Measurements from ENCODE around the gene NOTCH1.
"Not testable (repeated sequence)": the region's sequence is repeated elsewhere in the genome, so short reads cannot be mapped to it uniquely, and the experiment has no call there.

The NOTCH1 gene

DNA sequence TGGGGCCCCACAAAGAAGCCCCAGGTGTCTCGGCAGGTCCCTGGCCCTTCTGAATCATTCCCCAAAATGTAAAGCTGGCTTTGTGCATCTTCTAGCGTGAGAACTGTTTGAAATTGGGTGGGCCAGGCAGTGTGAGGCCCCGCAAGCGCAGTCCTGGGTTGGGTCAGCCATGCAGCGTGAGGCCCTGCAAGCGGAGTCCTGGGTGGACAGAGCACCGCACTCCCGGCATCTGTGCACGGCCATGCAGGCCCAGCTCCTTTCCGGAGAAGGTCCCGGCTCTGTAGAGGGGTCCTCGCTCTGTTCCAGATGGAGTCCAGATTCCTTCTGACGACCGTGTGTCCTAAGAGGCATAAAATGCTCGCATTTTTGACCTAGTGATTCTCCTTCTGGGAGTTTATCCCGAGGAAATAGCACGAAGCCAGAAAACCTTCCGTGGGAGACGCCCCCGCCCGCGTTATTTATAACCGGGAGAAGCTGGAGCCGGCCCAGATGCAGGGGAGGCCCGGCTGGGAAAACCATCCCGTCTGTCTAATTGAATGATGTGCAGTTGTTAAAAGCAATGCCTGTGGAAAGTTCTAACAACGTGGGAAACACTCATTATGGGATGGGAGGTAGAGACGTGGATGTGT, 19.4 kb upstream of the NOTCH1 start:
- DNase-seq (ENCODE audit: low read depth in 2 of 2, low spot score in 1 of 2) = no peak

GRCh38 chr9:136564379-136564988, 18.6 kb upstream of the NOTCH1 start:
- DNase-seq (ENCODE audit: low read depth in 2 of 2, low spot score in 1 of 2) = no peak

DNA sequence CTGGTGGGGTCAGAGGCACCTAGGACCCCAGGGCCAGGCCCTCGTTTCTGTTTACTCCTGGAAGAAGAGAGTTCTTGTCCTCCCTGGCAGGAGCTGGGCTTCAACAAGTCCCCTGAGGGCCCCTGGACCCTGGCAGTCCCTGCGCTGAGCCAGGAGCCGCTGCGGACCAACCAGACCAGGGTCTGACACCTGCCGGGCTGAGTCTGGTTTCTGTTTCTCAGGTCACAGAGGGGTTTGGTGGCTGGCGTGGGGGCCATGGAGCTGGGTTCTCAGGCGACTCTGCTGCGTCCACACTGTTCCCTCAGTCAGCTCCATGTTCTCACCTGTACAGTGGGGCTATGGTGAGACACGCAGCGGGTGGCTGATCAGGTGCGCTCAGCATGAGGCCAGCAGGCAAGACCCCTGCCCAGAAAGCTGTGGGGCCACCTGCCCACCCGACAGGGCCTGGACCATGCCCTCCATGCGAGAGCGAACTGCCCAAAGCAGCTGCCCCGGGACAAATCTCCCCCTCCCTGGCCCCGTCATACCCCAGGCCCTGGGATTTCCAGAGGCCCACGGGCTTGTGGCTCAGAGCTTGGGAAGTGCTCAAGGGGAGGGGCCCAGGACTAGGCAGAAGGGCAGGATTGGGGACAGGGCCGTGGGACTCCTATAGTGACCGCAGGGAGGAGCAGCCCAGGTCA, 17.9 kb upstream of the NOTCH1 start:
- no peak for DNase-seq (ENCODE audit: low read depth in 2 of 2, low spot score in 1 of 2)

DNA sequence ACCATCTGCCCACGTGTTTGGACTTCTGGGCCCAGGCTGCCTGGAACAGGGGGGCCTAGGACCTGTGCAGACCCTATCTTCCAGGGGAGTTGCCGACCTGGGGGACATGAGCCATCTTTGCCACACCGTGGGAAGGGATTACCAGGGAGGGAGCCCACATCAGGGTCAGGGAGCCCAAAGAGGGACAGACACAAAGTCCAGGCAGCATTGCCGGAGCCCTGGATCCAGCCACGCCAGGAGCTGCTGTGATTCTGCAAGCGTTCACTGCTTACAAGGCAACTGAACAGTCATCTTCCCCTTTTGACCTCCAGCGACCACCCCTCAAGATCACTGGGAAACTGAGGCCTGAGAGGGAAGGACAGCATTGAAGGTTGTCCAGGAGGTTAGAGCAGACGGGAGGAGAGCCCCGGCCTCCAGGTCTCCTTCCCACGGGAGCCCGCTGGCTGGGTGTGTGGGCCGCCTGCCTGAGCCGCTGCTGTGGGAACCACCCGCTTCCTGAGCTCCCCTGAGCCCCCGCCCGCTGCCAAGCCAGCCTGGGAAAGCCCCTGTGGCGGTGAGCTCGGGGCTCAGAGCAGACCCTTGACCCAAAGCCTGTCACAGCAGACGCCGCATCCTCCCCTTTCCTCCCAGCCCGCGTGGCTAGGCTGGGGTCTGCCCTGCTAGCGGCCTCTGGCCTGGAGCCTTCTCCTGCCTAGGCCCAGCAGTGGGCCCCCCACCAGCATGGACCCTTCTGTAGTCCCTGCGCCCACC, 17.1 kb upstream of the NOTCH1 start:
- DNase-seq (ENCODE audit: low read depth in 2 of 2, low spot score in 1 of 2) = no peak

- no peak for DNase-seq (ENCODE audit: low read depth in 2 of 2, low spot score in 1 of 2)
Observed at GRCh38 chr9:136561779-136562178, 15.9 kb upstream of the NOTCH1 start.

- no peak for DNase-seq (ENCODE audit: low read depth in 2 of 2, low spot score in 1 of 2)
Observed at GRCh38 chr9:136560586-136560985, 14.7 kb upstream of the NOTCH1 start.

DNA sequence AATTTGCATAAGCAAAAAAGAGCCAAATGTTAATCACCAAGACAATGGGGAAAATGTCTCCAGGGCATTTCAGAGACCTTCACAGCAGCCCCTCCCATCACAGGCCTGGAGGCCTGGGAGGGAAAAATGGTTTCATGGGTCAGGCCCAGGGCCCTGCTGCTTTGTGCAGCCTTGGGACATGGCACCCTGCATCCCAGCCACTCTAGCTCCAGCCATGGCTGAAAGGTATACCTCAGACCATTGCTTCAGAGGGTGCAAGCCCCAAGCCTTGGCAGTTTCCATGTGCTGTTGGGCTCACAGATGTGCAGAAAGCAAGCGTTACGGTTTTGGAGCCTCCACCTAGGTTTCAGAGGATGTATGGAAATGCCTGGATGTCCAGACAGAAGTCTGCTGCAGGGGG, 13.5 kb upstream of the NOTCH1 start:
- not testable (repeated sequence) for DNase-seq (ENCODE audit: low read depth in 2 of 2, low spot score in 1 of 2)

DNA sequence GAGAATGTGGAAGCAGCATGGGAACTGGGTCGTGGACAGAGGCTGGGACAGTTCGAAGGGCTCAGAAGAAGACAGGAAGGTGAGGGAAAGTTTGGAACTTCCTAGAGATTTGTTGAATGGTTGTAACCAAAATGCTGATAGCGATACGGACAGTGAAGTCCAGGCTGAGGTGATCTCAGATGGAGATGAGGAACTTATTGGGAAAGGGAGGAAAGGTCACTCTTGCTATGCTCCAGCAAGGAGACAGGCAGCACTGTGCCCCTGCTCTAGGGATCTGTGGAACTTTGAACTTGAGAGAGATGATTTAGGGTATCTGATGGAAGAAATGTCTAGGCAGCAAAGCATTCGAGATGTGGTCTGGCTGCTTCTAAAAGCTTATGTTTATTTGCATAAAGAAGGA, 13.0 kb upstream of the NOTCH1 start:
- DNase-seq (ENCODE audit: low read depth in 2 of 2, low spot score in 1 of 2) = not testable (repeated sequence)

DNA sequence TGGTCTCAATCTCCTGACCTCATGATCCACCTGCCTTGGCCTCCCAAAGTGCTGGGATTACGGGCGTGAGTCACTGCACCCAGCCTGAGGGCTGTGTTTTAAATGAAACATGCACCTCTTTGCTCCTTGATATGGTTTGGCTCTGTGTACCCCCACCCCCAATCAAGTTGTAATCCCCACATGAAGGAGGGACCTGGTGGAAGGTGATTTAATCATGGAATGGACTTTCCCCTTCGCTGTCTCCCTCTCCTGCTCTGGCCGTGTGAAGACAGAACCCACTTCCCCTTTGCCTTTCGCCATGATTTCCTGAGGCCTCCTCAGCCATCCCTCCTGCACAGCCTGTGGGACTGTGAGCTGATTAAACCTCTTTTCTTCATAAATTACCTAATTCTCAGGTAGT, 12.5 kb upstream of the NOTCH1 start:
- no peak for DNase-seq (ENCODE audit: low read depth in 2 of 2, low spot score in 1 of 2)

DNA sequence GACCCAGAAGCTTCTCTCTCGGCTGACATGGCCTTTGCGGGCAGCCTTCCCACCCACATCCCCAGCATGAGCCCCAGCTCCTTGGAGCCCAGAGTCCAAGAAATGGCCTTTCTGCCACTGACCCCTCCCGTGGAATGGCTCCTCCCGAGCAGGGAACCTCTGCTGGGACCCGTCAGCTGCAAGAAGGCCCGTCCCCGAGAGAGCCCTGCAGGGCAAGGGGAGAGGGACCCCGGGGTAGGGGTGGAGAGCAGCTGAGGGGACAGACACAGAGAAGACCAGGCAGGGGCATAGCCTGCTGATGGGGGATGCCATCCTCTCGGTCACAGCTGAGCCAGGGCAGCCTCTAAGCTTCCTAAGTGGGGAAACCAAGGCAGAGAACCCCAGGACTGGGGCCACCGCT, 11.2 kb upstream of the NOTCH1 start:
- DNase-seq (ENCODE audit: low read depth in 2 of 2, low spot score in 1 of 2) = no peak

DNA sequence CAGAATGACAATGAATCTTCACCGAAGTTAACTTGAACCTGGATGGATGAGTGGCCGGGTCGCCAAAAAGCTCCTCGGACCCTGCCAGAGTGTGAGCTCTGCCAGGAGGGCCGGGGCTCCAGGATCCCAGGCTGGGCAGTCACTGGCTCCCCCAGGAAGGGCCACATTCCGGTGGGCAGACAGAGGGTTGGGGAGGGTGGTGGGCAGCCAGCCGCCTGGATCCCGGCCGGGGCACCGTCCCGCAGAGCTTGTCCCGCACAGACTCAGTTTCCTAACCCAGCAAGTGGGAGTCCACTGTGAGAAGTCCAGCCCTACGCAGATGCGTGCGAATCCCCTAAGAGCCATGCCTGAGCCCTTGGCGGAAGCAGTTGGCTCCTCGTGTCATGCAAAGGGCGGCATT, 10.3 kb upstream of the NOTCH1 start:
- DNase-seq (ENCODE audit: low read depth in 2 of 2, low spot score in 1 of 2) = no peak

DNA sequence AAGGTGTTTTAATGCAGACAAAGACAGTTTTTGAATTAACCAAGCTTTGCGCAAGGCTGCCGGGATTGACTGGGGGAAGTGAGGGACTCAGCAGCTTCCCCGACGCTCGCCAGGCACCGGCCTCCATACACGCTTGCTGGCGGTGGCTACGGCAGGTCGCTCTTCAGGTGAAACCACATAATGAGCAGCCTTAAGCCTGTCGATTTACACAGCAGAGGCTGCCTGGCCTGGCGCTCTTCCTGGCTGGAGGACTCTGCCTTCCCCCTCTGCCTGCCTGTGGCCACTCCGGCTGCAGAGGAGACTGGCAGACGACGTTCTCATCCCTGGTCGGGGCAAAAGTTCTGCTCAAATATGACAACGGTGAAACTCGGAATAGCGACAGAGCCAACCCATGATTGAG, 9.0 kb upstream of the NOTCH1 start:
- no peak for DNase-seq (ENCODE audit: low read depth in 2 of 2, low spot score in 1 of 2)

DNA sequence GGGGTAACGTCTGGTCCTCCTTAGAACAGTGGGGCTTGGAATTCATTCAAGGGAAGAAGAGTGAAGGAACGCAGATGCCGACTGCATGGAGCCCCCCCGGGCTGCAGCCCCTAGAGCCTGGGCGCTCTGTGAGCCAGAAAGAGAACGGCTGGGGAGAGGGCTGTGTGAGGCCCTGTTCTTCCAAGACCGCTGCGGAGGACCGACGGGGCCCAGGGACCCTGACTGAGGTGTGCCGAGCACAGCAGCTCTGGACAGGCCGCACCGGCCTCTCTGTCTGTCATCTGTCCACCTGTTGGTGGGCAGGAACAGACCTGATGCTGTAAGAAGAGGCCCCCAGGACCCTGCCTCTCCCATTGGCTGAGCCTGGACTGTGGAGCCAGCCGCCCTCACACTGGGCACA, 7.7 kb upstream of the NOTCH1 start:
- DNase-seq (ENCODE audit: low read depth in 2 of 2, low spot score in 1 of 2) = no peak

- no peak for DNase-seq (ENCODE audit: low read depth in 2 of 2, low spot score in 1 of 2)
Observed at GRCh38 chr9:136552117-136552703, 6.4 kb upstream of the NOTCH1 start.

DNA sequence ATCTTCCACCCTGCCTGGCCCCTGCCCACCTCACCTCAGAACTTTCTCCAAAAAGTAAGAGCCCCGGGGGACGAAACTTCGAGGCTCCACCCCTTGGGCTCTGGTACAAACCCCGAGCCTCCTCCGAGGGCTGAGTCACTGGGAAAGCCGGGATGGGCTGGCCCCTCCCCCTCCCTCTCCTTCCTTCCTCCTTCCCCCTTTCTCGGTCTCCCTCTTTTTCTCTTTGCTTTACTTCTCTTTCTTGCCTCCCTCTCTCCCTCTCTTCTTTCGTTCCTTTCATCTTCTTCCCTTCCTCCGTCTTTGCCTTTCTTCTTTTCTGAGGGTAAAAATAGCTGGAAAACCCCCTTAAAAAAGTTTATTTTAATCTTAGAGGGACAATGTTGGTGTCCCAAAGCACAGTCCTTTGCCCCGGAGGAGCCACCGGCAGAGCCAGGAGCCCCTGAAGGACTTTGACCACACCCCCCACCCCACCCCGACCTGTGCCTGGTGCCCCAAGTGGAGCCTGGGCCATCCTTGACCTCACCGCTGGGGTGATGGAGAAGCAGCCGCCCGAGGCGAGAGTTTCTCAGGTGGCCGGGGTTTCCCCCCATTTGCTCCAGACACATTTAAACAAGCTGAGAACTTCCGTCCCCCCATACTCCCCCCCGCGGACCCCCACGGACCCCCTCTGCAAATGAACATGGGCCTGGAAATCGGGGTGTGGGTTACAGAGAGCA, 5.7 kb upstream of the NOTCH1 start:
- no peak for DNase-seq (ENCODE audit: low read depth in 2 of 2, low spot score in 1 of 2)

DNA sequence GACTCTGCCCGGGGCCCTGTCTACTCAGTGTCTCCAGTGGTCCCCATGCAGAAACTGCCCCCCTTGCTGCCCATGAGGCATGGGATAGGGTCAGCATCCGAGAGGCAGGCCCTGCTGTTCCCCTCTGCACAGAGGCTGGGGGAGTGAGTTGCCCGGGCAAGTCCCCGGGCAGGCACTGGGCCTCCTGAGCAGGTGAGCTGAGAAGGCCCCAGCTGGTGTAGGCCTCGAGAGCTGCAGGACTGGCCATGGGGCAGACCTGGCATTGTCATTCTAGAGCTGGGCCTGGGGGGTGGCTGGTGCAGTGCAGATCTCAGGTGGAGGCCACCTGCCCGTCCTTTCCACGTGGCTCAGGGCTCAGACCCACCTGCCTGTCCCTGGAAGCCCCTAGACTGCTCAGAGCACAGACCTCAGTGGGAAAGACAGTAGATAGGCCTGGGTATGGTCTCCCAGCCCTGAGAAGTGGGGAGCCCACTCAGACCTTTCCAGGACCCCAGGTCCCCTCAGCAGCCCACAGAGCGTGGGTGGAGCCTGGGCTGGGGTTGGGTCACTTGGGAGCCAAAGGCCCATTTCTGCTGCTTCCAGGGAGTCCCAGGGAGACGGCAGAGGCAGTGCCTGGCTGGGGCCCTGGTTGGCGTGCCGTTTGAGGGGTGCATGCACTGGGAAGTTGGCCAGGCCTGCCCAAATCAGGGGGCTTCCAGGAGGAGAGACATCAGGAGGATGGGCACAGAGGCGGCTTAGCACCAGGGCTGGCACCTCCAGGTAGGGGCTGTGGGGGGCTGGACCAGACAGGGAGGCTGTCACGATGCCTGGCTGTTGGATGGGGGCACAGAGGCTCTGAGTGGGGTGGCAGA, 4.8 kb upstream of the NOTCH1 start:
- no peak for DNase-seq (ENCODE audit: low read depth in 2 of 2, low spot score in 1 of 2)

DNA sequence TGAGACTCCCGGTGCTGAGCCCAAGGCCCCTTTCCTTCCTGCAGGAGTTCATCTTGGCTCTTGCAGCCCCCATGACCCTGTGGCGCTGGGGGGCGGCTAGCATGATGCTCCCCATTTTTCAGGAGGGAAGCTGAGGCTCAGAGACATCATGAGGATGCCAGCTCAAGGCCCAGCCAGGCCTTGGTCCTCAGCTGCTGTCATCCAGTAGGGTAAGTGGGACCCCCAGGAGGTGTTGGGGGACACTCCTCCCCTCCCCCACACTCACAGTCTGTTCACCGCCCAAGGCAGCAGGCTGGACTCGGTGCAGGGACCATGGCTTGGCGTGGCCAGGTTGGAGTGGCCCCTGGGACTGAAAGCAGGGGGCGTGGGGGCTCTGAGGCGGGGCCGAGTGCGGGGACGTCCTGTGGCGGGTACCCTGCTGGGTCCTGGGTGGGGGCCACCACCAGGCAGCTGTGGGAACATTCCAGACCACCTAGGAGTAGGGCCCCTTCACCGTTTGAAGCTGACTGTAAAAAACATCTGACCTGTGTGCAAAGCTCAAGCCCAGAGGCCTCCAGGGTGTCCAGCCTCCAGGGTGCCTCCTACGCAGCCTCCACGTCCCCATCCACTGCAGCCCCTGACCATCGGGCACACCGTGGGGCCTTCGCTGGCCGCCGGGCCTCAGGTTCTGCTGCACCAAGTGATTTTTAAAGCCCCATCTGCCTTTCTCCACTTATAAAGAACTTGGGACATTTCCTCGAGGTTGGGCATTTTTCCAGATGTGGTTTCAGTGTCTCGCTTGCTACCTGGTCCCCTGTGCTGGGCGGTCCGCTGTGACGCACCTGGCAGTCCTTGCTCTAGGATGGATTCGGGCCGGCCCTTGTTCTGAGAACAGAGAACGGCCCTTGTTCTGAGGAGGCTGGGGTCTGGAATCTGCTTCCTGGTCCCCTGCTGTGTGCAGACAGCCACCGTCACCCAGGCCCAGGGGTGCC, 3.4 kb upstream of the NOTCH1 start:
- DNase-seq (ENCODE audit: low read depth in 2 of 2, low spot score in 1 of 2) = no peak

- DNase-seq (ENCODE audit: low read depth in 2 of 2, low spot score in 1 of 2) = no peak
Observed at GRCh38 chr9:136547508-136548215, 1.8 kb upstream of the NOTCH1 start.
